ENCODE results near the gene EOMES. TPM values are rescaled to one million over a fixed set of nuclear protein-coding genes. Genes with fewer than 3 reads are reported as not detected.

EOMES gene
- total RNA-seq, 4 donors from 2014 or later = 0.27 to 0.37 (median 0.32) TPM; not detected in 1

GRCh38 chr3:27696906-27697305 is 25.2 kb downstream of the EOMES start:
- Histone ChIP-seq H3K9me3 (peaks cover 0 to 4% of the 10 kb centered on the region in 2 donors), H3K36me3 (no peaks in the 10 kb centered on the region), H3K4me3 (no peak overlapping the region), H3K4me1 (no peaks in the 10 kb centered on the region), H3K27me3 (no peaks in the 10 kb centered on the region), H3K27ac (no peak overlapping the region)
- TF ChIP-seq CTCF (IDR thresholded peaks at IDR 0.05) = no peak
- TF ChIP-seq POLR2A (IDR thresholded peaks at IDR 0.05) = no peak
- no peak for TF ChIP-seq EP300 (IDR thresholded peaks at IDR 0.05; ENCODE audit: low read depth)
- no peak for DNase-seq
- intact Hi-C loops (cut with DNase I; ENCODE audit: low total_unique reads) (no loop called here), in situ Hi-C loops (cut with MboI; ENCODE audit: low pct_ligation_motif_present in 1 of 4, low pct_unique_long_range_greater_than_20kb in 1 of 4, low sequenced_read_pairs in 3 of 4) (loop anchor here (25.0 kb wide), 2 partner anchors 385 to 560 kb away; no protein-coding TSS in a partner anchor)
- WGBS, 2 donors (ENCODE audit: low coverage in 1 of 2) = 17 to 20% methylated on average over 1 of the region's 1 CpG

GRCh38 chr3:27695636-27696035 is 26.5 kb downstream of the EOMES start:
- Histone ChIP-seq H3K36me3 (no peaks in the 10 kb centered on the region), H3K27ac (no peak overlapping the region), H3K4me3 (no peak overlapping the region), H3K27me3 (no peaks in the 10 kb centered on the region), H3K4me1 (no peaks in the 10 kb centered on the region), H3K9me3 (peaks cover 0 to 4% of the 10 kb centered on the region in 2 donors)
- DNase-seq = no peak
- in situ Hi-C loops (cut with MboI; ENCODE audit: low pct_ligation_motif_present in 1 of 4, low pct_unique_long_range_greater_than_20kb in 1 of 4, low sequenced_read_pairs in 3 of 4) = loop anchor here (25.0 kb wide), 2 partner anchors 383 to 558 kb away; no protein-coding TSS in a partner anchor
- TF ChIP-seq POLR2A (IDR thresholded peaks at IDR 0.05) (no peak), POLR2AphosphoS5 (IDR thresholded peaks at IDR 0.05) (no peak), CTCF (IDR thresholded peaks at IDR 0.05) (no peak), EP300 (IDR thresholded peaks at IDR 0.05; ENCODE audit: low read depth) (no peak)
- 80 to 85% methylated on average over 2 of the region's 2 CpGs for WGBS, 2 donors (ENCODE audit: low coverage in 1 of 2)
- intact Hi-C loops (cut with DNase I; ENCODE audit: low total_unique reads) = no loop called here

- DNase-seq = no peak
- 75% methylated on average over 5 of the region's 5 CpGs; no CpG with 5 or more reads in 1 of the 2 donors for WGBS, 2 donors (ENCODE audit: low coverage in 1 of 2)
- in situ Hi-C loops (cut with MboI; ENCODE audit: low pct_ligation_motif_present in 1 of 4, low pct_unique_long_range_greater_than_20kb in 1 of 4, low sequenced_read_pairs in 3 of 4) = loop anchor here (25.0 kb wide), 2 partner anchors 376 to 551 kb away; no protein-coding TSS in a partner anchor
- no peak overlapping the region for H3K4me3 ChIP-seq
- H3K9me3 ChIP-seq = peaks cover 0 to 5% of the 10 kb centered on the region in 2 donors
- H3K27me3 ChIP-seq = no peaks in the 10 kb centered on the region
- TF ChIP-seq EP300 (IDR thresholded peaks at IDR 0.05; ENCODE audit: low read depth) = no peak
- no peak for TF ChIP-seq POLR2A (IDR thresholded peaks at IDR 0.05)
- TF ChIP-seq CTCF (IDR thresholded peaks at IDR 0.05) = no peak
- no peak for TF ChIP-seq POLR2AphosphoS5 (IDR thresholded peaks at IDR 0.05)
- no peaks in the 10 kb centered on the region for H3K36me3 ChIP-seq
- H3K27ac ChIP-seq = no peak overlapping the region
- intact Hi-C loops (cut with DNase I; ENCODE audit: low total_unique reads) = loop anchor here (10.0 kb wide), 1 partner anchor 373 kb away; no protein-coding TSS in a partner anchor
- H3K4me1 ChIP-seq = no peaks in the 10 kb centered on the region
Measured at GRCh38 chr3:27688053-27688452, 34.1 kb downstream of the EOMES start.

- in situ Hi-C loops (cut with MboI; ENCODE audit: low pct_ligation_motif_present in 1 of 4, low pct_unique_long_range_greater_than_20kb in 1 of 4, low sequenced_read_pairs in 3 of 4) = loop anchor here (25.0 kb wide), 2 partner anchors 374 to 549 kb away; no protein-coding TSS in a partner anchor
- H3K4me1 ChIP-seq = no peaks in the 10 kb centered on the region
- peaks cover 0 to 5% of the 10 kb centered on the region in 2 donors for H3K9me3 ChIP-seq
- 22 to 35% methylated on average over 1 of the region's 1 CpG for WGBS, 2 donors (ENCODE audit: low coverage in 1 of 2)
- no peaks in the 10 kb centered on the region for H3K27me3 ChIP-seq
- H3K27ac ChIP-seq = no peak overlapping the region
- TF ChIP-seq POLR2AphosphoS5 (IDR thresholded peaks at IDR 0.05) (no peak), EP300 (IDR thresholded peaks at IDR 0.05; ENCODE audit: low read depth) (no peak), POLR2A (IDR thresholded peaks at IDR 0.05) (no peak), CTCF (IDR thresholded peaks at IDR 0.05) (no peak)
- H3K36me3 ChIP-seq = no peaks in the 10 kb centered on the region
- intact Hi-C loops (cut with DNase I; ENCODE audit: low total_unique reads) = loop anchor here (10.0 kb wide), 1 partner anchor 372 kb away; no protein-coding TSS in a partner anchor
- DNase-seq = no peak
- no peak overlapping the region for H3K4me3 ChIP-seq
Measured at GRCh38 chr3:27686642-27687041, 35.5 kb downstream of the EOMES start.
